GM19099 (cell line): ENCODE results near the gene FASTK.

Experiments
- POLR2A ChIP-seq: IDR thresholded peaks from 3 replicates; pipeline ENCODE4 v1.6.1; 2011; ENCODE audit warnings: low read depth; ENCODE audit not compliant: insufficient read length; ENCODE audit errors: extremely low read depth

FASTK gene

GRCh38 chr7:151121380-151122170 is 41.0 kb upstream of the FASTK start:
- no peak for TF ChIP-seq POLR2A

- no peak for TF ChIP-seq POLR2A
These were observed 40.3 kb upstream of the FASTK start for GRCh38 chr7:151120896-151121295.

- TF ChIP-seq POLR2A = no peak
These were observed 39.3 kb upstream of the FASTK start for GRCh38 chr7:151119902-151120301.

GRCh38 chr7:151119055-151119415 is 38.4 kb upstream of the FASTK start:
- no peak for TF ChIP-seq POLR2A

DNA sequence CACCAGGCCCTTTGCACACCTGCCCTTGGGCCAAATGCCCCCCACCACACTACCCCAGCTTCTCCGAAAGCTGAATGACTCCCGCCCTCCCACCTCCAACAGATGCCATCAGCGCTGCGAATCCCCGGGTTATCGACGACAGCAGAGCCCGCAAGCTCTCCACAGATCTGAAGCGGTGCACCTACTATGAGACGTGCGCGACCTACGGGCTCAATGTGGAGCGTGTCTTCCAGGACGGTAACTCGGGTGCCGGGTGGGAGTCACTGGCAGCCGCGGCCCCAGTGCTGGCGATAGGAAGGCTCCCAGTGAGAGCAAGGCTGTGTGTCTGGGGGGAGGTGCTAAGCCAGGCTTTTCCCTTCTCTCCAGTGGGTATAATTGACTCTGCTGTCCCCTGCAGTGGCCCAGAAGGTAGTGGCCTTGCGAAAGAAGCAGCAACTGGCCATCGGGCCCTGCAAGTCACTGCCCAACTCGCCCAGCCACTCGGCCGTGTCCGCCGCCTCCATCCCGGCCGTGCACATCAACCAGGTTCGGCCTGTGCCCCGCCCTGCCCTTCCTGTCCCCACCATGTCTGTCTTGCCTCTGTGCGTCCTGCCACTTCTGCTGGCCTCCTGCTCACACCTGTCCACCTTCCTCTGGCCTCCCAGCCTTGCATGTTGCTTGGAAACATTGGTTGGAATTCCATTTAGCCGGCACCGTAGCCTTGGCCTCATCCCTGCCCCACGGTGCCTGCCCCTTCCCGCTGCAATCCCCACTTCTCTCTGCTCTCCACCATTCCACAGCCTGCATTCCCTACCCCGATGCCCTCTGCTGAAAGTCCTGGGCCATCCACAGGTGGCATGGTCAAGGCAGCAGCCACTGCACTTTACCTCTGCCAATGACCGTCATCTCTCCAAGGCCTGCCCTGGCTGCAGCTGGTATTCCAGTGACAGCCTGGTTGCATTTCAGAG is 37.8 kb upstream of the FASTK start:
- no peak for TF ChIP-seq POLR2A

DNA sequence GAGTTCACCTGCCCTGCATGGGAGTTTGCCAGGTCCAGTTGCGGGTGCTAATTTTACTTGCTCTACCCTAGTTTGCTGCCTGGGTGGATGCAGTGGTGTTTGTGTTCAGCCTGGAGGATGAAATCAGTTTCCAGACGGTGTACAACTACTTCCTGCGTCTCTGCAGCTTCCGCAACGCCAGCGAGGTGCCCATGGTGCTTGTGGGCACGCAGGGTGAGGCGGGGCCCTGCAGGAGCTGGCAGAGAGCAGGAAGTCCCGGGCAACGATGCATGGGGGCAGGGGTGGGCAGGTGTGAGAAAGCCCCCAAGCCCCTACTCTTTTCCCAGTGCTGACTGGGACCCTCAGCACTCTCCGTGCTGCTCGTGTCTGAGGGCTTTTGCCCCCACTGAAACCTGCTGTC is 37.0 kb upstream of the FASTK start:
- TF ChIP-seq POLR2A = no peak

DNA sequence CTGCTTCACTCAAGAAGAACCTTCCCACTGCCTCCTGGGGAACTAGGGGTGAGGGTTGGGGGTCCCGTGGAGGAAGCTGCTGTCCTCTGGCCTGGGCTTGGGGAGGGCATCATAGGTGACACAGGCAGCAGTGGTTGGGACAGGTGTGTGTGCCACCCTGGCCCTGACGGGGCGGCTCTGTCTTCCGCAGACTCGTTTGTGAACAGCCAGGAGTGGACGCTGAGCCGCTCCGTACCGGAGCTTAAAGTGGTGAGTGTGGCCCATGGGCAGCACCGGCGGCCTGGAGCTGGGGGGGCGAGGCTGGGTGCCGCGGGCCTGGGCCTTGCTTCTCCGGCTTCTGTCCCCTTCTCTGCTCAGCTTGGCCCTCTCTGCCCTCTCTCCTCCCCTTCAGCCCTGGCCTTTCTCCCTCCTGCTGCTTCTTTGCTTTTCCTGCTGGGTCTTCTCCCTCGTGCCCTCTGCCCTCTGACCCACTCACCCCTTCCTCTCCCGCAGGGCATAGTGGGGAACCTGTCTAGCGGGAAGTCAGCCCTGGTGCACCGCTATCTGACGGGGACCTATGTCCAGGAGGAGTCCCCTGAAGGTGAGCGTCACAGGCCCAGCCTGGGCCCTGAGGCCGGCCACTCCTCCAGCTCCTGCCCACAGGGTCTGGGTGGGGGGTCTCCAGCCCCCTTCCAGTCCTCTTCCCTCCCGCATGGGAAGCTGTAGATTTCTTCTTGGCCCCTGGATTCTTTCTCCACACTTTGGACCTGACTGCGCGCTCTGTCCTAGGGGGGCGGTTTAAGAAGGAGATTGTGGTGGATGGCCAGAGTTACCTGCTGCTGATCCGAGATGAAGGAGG is 36.2 kb upstream of the FASTK start:
- TF ChIP-seq POLR2A = no peak

- no peak for TF ChIP-seq POLR2A
These were observed 35.3 kb upstream of the FASTK start for GRCh38 chr7:151115836-151116418.

DNA sequence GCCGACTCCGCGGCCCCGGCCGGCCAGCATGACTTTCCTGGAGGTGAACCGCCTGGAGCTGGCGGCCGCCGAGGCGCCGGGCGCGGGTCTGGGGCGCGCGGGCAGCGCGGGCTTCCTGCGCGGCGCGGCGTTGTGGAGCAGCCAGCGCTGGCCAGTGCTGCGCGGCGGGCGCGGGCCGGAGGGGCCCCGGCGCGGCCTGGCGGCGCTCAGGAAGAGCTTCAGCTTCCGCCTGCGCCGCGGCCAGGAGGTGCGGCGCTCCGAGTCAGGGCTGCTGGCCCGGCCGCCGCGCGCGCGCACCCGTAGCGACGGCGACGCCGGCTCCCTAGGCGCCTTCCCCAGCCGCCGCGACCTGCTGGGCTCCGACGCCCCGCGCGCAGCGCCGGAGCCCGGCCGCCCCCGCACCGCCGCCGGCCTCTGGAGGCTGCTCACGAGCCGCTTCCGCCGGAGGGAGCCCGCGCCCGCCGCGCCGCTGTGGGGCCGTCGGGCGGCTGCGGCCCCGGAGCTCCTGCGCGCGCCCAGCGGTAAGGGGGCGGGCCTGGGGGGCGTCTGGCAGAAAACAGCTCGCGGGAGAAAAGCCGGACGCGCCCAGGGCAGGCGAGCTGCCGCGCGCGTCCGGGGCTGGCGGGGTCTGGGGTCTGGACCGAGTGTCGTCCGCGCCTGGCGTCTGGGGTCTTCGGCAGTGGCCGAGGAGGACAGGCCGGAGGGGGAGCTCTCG is 34.7 kb upstream of the FASTK start:
- TF ChIP-seq POLR2A = no peak

DNA sequence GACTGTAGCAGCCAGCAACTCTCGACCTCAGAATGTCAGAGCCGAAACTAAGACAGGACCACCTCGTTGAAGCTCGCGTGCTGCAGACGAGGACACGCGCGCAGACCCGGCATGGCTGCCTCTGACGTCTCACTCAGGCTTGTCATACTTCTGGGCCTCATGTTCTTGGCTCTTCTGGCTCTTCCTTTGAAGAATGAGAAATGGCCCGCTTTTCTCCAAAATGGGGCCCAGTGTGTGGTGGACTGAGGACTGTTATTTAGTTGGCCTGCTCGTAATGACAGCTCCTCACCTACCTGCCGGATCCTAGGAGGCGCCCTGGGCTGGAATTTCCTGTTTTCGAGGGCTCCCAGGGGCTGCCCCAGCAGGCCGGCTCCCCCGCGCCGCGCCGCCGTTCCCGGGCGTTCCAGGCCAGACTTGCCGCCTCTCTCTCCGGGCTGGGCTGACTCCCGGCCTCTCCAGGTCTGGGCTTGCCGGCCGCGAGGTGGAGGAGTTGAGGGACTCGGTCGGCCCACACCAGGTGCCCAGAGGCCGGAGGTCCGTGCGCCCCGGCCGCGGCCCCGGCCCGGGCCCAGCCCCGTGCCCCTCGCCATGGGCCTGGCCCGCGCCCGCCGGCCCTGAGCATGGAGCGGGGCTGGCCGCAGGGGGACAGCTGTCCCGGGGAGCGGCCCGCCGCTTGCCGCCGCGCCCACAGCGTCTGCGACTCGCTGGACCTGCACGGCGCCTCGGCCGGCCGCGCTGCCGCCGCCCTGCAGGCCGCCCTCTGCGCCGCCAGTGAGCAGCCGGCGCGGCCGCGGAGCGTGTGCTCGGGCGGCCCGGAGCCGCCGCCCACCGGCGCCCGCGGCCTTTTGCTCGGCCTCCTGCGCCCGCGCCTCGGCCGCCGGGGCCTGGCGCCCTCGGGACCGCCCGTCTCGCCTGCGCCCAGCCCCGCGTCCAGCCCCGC is 33.8 kb upstream of the FASTK start:
- no peak for TF ChIP-seq POLR2A

- TF ChIP-seq POLR2A = no peak
These were observed 32.9 kb upstream of the FASTK start for GRCh38 chr7:151113344-151114150.

- no peak for TF ChIP-seq POLR2A
These were observed 30.5 kb upstream of the FASTK start for GRCh38 chr7:151110941-151111645.
